NCI-H460 (cell line): Measurements from ENCODE around the gene RPP38. TPM values are rescaled to one million over a fixed set of nuclear protein-coding genes. Genes with fewer than 3 reads are reported as not detected.

Experiments used
- DNase-seq: peaks from one replicate; pipeline ENCODE4 v3.0.0-alpha.2; 2016; ENCODE audit warnings: low read depth; ENCODE audit errors: extremely low read depth
- total RNA-seq: library from RNA; depleted of rRNA; stranded (reverse); fragments of >200 nt; shearing (Covaris generic); gene quantifications from 2 replicates; pipeline ENCODE4 v1.2.3, GENCODE V29; 2014

Gene RPP38
- total RNA-seq, 1 experiment from 2014 or later = 21.1 TPM

DNA sequence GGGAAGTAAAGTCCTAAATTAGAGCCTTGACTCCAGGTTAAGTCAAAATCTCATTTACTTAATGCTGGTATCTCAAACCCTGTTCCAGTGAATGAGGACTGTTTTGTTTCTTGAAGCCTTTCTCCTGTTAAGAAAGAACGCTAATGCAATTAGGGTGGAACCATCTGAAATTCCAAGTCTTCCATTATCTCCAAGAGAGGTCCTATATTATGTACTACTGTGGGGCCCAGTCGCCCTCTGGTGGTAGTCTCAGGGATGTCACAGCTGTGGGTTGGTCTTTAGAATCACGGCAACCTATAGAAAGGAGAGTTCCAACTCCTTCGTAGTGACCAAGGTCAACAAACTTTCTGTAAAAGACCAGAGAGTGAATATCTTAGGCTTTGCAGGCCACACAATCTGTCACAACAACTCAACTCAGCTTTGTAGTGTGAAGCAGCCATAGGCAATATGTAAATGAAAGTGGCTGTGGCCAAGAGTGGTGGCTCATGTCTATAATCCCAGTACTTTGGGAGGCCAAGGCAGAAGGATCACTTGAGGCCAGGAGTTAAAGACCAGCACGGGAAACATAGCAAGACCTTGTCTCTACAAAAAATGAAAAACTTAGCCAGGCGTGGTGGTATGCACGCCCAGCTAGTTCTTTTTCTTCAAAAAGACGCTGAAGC is 9.3 kb downstream of the RPP38 start:
- peak; percentile 66 for DNase-seq

DNA sequence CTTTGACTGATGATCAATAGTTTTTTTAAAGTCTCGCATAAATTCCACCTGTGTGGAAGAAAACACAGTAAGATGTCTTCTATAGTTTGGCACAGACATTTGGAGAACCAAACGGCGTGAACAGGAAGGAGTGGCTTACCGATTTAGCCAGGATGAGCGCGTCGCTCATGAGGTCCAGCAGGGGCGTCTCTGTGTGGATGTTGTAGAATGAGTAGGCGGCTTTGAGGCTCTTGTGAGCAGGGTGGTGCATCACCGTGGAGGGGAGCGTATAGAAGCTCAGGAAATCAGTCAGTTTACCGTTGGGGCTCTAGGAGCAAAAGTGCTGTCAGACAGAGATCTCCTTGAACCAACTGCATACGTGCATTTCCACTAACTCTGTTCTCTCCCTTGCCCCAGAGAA is 15.5 kb downstream of the RPP38 start:
- no peak for DNase-seq

DNA sequence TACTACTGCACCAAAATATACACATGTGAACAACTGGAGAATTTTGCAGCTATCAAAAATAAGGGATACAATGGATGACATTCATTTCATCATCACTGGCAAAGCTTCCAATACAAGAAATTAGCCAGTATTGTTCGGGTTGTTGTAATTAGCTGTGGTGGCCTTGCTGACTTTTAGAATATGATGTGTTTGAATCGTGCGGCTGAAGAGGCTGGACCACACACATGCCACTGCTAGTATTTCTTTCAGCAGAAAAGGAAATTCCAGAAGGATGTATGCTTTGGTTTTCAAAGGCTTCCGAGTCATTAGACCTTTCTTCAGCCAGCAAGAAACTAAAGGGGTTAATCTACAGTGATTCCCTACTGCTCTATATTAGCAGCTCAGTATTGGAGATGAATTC is 16.6 kb downstream of the RPP38 start:
- no peak for DNase-seq

DNA sequence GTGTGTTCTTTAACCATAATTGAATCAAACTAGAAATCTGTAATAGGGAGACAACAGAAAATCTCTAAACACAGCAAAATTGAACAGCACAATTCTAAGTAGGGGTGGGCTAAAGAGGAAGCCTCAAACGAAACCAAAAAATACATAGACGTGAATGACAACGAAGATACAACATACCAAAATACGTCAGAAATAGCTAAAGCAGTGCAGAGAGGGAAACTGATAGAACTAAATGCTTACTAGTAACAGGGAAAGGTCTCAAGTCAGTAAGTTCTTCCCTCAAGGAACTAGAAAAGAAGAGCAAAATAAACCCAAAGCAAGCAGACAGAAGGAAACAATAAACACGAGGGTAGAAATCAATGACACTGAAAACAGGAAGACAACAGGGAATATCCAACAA is 19.1 kb downstream of the RPP38 start:
- no peak for DNase-seq

DNA sequence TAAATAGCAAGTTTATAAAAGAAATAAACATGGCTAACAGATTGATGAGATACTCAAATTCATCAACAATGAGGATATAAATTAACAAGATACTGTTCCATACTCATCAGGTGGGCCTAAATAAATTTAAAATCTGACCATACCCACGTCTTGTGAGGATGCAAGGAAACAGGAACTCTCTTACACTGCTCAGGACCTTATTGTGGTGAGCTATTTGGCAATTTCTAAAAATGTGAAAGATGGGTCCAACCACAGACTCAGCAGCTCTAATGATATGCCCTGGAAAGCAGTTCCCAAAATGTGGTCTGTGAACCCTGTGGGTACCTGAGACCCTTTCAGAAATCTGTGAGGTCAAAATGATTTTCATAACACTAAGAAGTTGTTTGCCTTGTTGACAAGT is 21.5 kb downstream of the RPP38 start:
- DNase-seq = no peak

DNA sequence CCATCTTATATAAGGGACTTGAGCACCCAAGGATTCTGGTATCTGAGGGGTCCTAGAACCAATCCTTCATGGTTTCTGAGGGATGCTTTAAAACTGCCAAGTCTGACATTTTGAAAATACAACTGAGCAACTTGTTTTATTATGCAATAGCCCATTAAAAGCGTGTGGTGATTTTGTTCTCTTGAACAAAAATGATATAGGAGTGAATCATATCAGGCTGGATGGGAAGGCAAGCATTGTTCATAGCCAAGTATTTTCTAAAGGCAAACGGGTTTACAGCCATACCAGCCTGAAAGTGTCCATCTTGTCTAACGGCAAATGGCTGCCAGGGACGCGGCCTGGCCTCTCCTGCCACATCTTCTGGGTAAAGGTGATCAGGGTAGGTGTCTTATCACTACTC is 23.4 kb downstream of the RPP38 start:
- no peak for DNase-seq

GRCh38 chr10:15121707-15122106 is 24.6 kb downstream of the RPP38 start:
- no peak for DNase-seq

DNA sequence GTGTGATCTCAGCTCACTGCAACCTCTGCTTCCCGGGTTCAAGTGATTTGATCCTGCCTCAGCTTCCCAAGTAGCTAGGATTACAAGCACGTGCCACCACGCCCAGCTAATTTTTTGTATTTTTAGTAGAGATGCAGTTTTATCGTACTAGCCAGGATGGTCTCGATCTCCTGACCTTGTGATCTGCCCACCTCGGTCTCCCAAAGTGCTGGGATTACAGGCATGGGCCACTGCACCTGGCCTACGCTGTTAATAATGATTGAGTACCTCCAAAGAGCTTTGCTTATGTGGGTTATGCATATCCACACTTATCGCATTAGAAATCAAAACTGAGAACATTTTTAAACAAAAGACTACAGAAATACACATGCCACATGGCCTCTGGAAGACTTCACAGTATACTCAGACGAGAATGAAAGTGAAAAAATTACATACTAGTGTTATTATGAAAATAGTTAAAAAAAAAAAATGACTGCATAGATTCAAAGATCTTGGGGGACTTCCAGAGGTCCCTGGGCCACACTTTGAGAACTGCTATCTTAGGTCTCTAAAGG is 25.4 kb downstream of the RPP38 start:
- no peak for DNase-seq

- no peak for DNase-seq
These were observed 26.6 kb downstream of the RPP38 start for GRCh38 chr10:15123749-15124184.

GRCh38 chr10:15124190-15124589 is 27.0 kb downstream of the RPP38 start:
- no peak for DNase-seq

GRCh38 chr10:15124908-15125307 is 27.8 kb downstream of the RPP38 start:
- no peak for DNase-seq

- no peak for DNase-seq
These were observed 34.2 kb downstream of the RPP38 start for GRCh38 chr10:15131330-15131729.

GRCh38 chr10:15136129-15137035 is 39.2 kb downstream of the RPP38 start:
- no peak for DNase-seq

- DNase-seq = no peak
These were observed 39.8 kb downstream of the RPP38 start for GRCh38 chr10:15137036-15137359.

GRCh38 chr10:15137636-15138035 is 40.5 kb downstream of the RPP38 start:
- DNase-seq = no peak

DNA sequence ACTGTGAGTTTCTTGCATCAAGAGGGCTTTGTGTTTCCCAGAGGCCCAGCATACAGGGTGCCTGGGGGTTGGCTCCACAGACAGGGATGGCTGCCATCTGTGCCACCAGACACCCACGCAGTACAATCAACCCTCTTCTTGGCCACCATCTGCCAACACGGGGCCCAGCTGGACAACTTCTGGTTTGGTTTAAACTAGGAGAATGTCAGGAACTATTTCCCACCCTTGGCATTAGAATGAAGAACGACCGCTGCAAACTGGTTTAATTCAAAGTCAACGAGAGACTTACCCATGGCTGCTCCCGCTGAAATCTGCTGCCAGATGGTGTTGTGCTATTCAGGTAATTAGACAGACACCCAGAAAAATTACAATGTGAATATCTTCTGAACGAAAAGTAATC is 43.5 kb downstream of the RPP38 start:
- DNase-seq = no peak

DNA sequence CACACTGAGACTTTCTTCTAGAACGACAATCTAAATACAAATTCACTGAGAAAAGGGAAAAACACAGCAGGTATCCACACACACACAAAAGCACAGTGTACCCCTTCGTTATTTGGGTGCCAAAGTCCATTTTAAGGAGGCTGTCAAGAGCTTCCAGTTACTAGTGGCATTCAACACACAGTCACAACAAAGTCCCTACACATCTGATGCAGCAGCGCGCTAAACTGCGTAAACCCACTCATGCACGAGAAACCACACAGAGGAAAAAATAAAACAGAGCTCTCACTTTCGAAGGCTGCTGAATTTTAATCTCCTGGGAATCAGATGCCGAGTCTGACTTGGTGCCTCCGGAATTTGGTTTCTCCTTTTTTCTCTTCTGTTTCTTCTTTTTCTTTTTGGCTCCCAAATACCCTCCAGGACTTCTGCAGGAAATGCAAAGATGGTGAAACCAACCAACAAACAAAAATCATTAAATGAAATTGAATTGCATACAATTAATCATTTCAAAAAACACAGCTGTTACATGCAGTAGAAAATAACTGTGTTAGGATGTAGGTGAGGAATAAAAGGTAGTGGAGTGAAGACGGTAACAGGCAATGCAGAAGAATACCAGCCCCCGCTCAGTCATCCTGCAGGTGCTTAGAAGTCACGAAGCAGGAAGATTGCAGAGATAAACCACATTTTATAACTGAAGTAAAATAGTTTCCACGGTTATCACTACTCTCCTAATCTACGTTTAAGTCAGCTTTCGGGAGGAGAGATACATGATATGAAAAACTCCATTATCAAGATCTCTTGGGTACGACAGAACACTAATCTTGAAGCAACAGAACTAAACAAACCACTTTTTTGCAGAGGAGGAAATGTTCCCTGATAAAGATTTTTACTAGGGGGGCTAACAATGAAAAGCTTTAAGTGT is 44.2 kb downstream of the RPP38 start:
- no peak for DNase-seq

- no peak for DNase-seq
These were observed 47.6 kb downstream of the RPP38 start for GRCh38 chr10:15144788-15145187.

DNA sequence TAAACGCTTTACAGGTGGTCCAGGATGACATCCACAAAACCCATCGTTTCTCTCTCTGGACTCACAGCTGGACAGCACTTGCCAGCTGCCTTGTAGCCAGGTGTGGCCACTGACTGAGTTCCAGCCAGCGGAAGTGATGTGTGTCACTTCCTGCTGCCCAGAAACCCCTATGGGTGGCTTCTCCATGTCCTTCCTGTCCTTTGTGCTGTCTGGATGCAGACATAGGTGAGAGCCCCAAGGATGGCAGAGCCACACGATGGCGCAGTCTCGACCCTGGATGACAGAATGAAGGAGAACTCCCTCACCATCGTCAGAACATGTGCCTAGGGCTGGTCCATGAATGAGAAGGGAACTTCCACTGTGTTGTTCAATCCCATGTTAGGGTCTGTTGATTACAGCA is 49.2 kb downstream of the RPP38 start:
- DNase-seq = no peak

DNA sequence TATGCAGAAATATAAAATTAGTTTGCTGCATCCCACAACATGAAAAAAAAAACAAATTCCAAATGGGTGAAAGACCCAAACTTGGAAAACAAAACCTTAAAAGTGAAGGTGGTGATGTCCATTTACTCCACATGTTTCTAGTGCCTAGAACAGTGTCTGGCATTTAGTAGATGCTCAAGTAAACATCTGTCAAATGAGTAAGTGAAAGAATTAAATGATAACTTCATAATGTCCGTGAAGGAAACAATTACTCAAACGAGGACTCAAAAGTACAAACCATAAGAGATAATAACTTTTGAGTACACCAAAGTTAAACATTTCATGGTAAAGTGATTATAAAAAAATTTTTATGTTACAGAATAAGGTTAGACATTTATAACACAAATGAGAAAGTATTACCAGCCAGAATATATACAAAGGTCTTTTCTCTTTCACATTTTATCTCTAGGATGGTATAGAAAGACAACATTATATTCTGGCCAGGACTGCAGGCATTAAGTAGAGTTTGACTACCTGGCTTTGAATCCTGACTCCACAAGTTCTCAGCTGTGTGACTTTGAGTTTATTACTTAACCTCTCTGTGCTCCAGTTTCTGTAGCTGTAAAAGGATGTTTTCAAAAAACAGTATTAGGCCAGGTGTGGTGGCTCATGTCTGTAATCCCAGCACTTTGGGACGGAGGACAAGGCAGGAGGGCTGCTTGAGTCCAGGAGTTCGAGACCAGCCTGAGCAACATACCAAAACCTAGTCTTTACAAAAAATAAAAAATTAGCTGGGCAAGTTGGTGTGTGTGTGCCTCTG is 50.6 kb downstream of the RPP38 start:
- DNase-seq = no peak
